Measurements from ENCODE around the gene XPNPEP2.

Gene XPNPEP2, protein sequence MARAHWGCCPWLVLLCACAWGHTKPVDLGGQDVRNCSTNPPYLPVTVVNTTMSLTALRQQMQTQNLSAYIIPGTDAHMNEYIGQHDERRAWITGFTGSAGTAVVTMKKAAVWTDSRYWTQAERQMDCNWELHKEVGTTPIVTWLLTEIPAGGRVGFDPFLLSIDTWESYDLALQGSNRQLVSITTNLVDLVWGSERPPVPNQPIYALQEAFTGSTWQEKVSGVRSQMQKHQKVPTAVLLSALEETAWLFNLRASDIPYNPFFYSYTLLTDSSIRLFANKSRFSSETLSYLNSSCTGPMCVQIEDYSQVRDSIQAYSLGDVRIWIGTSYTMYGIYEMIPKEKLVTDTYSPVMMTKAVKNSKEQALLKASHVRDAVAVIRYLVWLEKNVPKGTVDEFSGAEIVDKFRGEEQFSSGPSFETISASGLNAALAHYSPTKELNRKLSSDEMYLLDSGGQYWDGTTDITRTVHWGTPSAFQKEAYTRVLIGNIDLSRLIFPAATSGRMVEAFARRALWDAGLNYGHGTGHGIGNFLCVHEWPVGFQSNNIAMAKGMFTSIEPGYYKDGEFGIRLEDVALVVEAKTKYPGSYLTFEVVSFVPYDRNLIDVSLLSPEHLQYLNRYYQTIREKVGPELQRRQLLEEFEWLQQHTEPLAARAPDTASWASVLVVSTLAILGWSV

GRCh38 chrX:129738466-129739308 lies at the start of gene XPNPEP2:
Gene XPNPEP2 (plus strand): TSS chrX:129738979. CDS start chrX:129739214, 235 bp downstream.
- DNase-seq: no peak

DNA sequence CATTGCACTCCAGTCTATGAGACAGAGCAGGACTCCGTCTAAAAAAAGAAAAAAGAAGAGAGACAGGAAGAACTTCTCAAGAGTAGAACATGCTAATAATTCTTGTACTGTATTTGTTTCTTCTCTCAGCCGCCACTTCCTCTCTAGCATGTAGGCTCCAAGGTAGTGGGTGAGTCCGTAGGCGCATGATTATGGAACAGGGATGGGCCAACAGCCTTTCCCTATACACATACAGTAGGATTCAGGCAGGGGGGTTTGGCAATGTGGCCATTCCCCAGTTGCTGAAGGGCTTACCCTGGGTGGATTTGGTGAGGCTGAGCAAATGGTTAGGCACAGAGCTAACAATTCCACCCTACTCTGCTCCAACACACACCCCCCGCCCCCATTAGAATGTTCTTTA lies 49.0 kb upstream of the XPNPEP2 start:
- no peak for DNase-seq

DNA sequence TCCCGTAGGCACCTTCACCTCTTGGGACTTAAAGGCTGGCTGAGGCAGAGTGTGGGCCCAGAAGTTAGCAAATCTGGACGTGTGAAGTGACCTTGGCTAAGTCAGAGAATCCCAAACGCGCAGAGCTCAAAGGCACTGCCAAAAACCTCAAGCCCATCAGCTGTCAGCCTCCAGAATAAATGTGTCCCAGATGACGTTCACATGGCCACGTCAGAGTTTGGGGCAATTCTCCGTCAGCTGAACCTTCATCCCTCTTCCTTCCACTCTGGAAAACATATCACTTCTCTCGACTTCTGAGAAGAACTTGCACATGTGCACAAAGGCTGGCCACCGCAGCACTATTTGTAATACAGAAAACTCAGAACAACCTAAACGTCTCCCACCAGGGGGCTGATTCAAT lies 48.3 kb upstream of the XPNPEP2 start:
- DNase-seq: no peak

DNA sequence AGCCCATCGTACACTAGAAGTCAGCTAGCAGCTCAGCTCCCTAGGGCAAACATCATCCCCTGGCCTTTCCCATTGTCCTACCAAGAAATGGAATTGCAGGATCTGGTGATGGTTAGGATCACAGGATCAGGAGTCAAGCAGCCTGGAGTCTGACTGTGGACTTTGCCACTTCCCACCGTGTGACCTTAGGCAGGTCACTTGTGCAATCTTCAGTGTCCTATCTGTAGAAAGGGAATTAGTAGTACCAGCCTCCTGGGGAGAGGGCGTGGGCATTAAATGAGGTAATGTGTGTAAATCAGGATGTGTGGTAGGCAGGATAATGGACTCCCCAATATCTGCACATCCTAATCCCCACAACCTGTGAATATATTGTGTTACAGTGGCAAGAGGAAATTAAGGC lies 45.4 kb upstream of the XPNPEP2 start:
- no peak for DNase-seq

- DNase-seq: no peak
These were observed 44.0 kb upstream of the XPNPEP2 start for GRCh38 chrX:129694805-129695204.

GRCh38 chrX:129695535-129695934 lies 43.2 kb upstream of the XPNPEP2 start:
- no peak for DNase-seq

- no peak for DNase-seq
These were observed 42.8 kb upstream of the XPNPEP2 start for GRCh38 chrX:129695937-129696336.

- no peak for DNase-seq
These were observed 42.2 kb upstream of the XPNPEP2 start for GRCh38 chrX:129696463-129697155.

GRCh38 chrX:129697204-129697829 lies 41.5 kb upstream of the XPNPEP2 start:
- DNase-seq: no peak

DNA sequence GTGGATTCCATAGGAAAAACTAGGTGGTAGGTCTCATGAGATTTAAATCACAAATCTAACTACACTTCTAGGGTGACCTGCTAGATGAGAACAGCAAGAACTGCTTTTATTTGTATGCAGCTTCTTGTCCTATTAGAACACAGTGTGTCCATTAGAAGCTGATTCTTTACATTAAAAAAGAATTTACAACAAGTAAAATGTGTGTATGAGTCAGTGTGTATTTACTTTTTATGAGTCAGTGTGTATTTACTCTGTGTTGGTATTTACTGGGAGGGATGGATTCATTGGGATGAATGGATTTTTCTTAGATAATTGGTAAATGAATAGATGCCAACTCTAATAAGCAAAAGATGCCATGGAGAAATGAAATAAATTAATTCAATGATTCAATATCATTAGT lies 40.6 kb upstream of the XPNPEP2 start:
- DNase-seq: no peak

GRCh38 chrX:129700536-129700935 lies 38.2 kb upstream of the XPNPEP2 start:
- no peak for DNase-seq

DNA sequence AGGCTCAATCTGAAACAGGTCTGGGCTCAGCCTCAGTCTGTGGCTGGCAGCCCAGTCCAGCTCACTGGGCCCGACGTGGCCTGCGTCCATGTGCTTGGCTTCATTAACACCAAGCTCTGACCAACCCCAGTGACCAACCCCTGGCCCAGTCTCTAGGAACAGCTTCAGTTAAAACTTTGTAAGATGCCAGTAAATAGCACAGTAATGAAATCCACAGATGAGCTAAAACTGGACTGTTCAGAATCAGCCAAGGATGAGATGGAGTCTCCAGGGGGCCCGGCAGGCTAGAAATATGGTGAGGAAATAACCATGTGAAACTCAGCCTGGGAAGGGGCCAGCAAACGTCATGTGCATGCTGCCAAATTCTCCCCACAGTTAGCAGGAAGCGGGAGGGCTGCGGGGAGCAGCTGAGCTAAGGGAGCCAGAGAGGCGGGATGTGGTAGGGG lies 37.1 kb upstream of the XPNPEP2 start:
- DNase-seq: no peak

DNA sequence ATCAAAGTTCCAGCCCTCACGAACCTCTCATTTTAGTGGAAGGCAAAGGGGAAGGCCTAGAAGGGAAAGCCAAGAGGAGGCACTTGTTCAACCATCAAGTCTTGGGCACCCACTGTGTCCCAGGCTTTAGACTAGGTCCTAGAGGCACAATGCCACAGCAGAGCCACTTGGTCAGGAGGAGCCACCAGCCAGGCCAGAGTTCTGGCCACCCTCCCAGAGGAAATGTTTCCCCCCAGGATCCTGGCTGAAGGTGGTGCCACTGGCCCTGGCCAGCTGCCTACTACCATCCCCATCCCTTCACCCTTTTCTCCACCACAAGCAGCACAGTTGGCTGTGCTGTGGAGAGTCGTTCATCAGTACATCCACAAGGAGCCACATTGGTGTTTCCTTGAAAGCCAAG lies 34.3 kb upstream of the XPNPEP2 start:
- no peak for DNase-seq

DNA sequence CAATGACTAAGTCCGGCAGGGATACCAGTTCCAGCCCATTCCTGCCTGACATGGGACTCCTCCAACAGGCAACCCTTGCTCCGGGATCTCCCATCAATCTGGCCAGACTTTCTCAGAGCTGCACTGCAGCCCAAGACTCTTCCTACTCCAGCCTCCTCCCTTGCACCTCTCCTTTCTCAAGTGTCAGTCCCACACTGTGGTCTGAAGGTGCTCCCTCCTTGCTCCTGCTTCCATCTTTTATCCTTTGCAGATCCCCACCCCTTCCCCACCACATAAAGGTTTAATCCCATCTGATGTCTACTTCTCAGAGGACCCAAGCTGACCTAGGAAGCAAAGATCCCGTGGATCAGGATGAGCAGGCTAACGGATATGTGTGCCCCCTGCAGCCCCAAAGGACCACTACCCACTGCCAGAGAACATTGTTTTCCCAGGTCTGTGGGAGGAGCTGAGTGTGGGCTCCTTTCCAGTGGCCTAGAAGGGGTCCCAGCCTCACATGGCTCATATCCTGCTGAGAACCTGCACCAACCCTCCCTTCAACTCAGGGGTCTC lies 33.3 kb upstream of the XPNPEP2 start:
- DNase-seq: no peak

GRCh38 chrX:129705988-129706387 lies 32.8 kb upstream of the XPNPEP2 start:
- DNase-seq: no peak

- no peak for DNase-seq
These were observed 32.2 kb upstream of the XPNPEP2 start for GRCh38 chrX:129706400-129707072.

DNA sequence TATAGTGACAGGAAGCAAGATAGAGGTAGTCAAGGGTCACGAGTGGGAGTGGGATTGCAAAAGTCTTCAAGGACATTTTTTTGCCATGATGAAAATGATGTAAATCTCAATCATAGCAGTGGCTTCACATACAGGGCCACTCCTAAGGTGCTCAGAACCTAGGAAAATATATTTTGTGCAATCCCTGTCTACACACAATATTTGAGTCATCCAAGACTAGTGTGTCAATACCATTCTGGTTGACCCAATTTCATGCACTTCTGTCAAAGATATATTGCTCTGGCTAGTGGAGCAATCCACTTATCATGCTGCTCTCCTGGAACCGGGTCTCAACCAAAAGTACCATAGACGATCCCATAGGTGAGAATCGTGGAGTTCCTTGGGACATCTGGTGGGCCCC lies 24.2 kb upstream of the XPNPEP2 start:
- DNase-seq: no peak

GRCh38 chrX:129716507-129716906 lies 22.3 kb upstream of the XPNPEP2 start:
- DNase-seq: no peak

DNA sequence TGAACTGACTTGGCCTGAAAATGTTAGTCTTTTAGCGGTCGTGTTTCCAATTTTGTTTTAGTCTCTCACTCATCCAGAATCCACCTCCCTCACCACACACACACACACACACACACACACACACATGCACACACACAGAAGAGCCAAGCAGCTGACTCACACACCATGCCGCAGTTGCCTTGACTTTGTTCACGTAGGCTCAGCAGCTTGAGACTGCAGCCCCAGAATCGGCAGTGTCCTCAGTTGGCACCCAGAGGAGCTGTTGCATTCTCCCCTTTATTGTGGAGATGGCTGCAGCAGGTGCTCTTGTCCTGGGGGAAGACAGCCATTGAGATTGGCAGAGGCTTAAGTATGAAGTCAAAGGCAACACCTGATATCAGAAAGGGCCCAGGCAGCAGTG lies 20.9 kb upstream of the XPNPEP2 start:
- DNase-seq: no peak

DNA sequence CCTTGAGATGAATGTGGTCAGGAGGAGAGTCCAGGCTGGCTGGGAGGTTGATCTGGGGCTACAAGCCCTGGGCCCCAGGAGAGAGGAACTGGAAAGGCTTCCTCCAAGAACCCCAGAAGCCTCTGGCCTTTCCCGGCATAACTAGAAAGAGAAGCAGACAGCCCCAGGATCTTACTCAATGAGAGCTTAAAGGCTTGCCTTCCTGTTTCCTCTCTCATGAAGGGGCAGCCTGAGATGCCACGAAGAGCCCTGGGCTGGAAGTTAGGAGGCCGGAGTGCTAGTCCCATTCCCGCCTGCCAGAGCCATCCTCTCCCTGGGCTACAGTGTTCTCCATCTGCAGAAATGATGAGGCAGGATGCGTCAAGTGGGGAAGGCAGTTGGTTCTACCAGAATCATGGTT lies 20.1 kb upstream of the XPNPEP2 start:
- no peak for DNase-seq

GRCh38 chrX:129719268-129719667 lies 19.5 kb upstream of the XPNPEP2 start:
- DNase-seq: no peak

All from SW 1271 (cell line).